Tibial artery (tissue), 4 donors: Measurements from ENCODE around the gene TERB1.
"Not testable (repeated sequence)": the region's sequence is repeated elsewhere in the genome, so short reads cannot be mapped to it uniquely, and the experiment has no call there.

Source experiments
- DNase-seq, 2 donors: peaks; one replicate each; pipeline ENCODE4 v3.0.0-alpha.2; 2019
- H3K27ac ChIP-seq, 2 donors: fragments of 200-600 bp; sonication (generic) in 1 of 2; 1 replicate in 1 of 2; 2 replicates in 1 of 2; pipeline ENCODE4 v1.5.1; 2018 to 2019; ENCODE audit warnings: mild to moderate bottlenecking in 1 of 2
- H3K27me3 ChIP-seq, 2 donors: fragments of 200-600 bp; sonication (generic) in 1 of 2; one replicate each; pipeline versions ENCODE4 v1.5.1 to v1.6.0; 2016 to 2019
- H3K36me3 ChIP-seq, 3 donors: fragments of 200-600 bp; sonication (generic) in 2 of 3; one replicate each; pipeline ENCODE4 v1.5.1; 2016 to 2019; ENCODE audit warnings: mild to moderate bottlenecking in 2 of 3
- H3K4me1 ChIP-seq, 4 donors: fragments of 200-600 bp; sonication (generic) in 2 of 4; 1 replicate in 3 of 4; 2 replicates in 1 of 4; pipeline ENCODE4 v1.5.1; 2016 to 2019
- H3K4me3 ChIP-seq, 2 donors: fragments of 200-600 bp; sonication (generic) in 1 of 2; 1 replicate in 1 of 2; 2 replicates in 1 of 2; pipeline ENCODE4 v1.5.1; 2018 to 2019; ENCODE audit warnings: mild to moderate bottlenecking in 2 of 2
- H3K9me3 ChIP-seq, 3 donors: fragments of 200-600 bp; sonication (generic) in 1 of 3; one replicate each; pipeline ENCODE4 v1.5.1; 2016 to 2019
- intact Hi-C: fragments of 100-400 bp; cut with DNase I; formaldehyde crosslinking; loops from one replicate; pipeline ENCODE4 v1.15.0; 2023; ENCODE audit warnings: low total_unique reads
- TF ChIP-seq, protein P1 (sequence below), 2 experiments: fragments of 200-600 bp in 1 of 2; fragments of 450-650 bp in 1 of 2; IDR thresholded peaks; one replicate each; pipeline ENCODE4 v1.5.1; 2017 to 2019; ENCODE audit warnings: antibody characterized with exemption in 2 of 2, mild to moderate bottlenecking in 1 of 2, moderate library complexity in 1 of 2

Gene TERB1

DNA sequence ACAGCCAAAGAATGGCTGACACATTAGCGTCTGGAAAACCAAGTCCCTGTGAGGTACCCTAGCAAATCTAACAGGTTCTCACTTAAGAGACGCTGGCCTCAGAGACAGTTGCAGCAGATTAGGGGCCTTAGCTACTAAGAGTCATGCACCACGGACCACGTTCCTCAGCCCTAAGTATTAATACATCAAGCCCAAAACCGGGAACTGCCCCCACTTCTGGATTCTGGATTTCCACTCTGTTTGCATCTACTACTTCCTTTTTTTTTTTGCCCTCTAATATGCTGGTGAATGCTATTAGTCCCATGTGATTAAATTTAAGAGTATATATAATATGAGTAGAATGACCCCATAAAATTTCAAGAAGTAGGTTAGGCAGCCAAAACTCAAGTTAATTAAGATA lies 775 bp upstream of the TERB1 start:
- no peak overlapping the region for H3K27ac ChIP-seq
- DNase-seq, result peak in 1 of 2 donors; percentile 27
- H3K36me3 ChIP-seq, result peaks cover 42 to 63% (median 46%) of the 10 kb centered on the region in 3 donors
- no peaks in the 10 kb centered on the region for H3K9me3 ChIP-seq
- intact Hi-C loops, result no loop called here
- no peak overlapping the region for H3K4me3 ChIP-seq
- H3K27me3 ChIP-seq, result no peaks in the 10 kb centered on the region
- H3K4me1 ChIP-seq, result no peaks in the 10 kb centered on the region
- TF ChIP-seq, protein P1, sequence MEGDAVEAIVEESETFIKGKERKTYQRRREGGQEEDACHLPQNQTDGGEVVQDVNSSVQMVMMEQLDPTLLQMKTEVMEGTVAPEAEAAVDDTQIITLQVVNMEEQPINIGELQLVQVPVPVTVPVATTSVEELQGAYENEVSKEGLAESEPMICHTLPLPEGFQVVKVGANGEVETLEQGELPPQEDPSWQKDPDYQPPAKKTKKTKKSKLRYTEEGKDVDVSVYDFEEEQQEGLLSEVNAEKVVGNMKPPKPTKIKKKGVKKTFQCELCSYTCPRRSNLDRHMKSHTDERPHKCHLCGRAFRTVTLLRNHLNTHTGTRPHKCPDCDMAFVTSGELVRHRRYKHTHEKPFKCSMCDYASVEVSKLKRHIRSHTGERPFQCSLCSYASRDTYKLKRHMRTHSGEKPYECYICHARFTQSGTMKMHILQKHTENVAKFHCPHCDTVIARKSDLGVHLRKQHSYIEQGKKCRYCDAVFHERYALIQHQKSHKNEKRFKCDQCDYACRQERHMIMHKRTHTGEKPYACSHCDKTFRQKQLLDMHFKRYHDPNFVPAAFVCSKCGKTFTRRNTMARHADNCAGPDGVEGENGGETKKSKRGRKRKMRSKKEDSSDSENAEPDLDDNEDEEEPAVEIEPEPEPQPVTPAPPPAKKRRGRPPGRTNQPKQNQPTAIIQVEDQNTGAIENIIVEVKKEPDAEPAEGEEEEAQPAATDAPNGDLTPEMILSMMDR (IDR thresholded peaks at IDR 0.05), result no peak

DNA sequence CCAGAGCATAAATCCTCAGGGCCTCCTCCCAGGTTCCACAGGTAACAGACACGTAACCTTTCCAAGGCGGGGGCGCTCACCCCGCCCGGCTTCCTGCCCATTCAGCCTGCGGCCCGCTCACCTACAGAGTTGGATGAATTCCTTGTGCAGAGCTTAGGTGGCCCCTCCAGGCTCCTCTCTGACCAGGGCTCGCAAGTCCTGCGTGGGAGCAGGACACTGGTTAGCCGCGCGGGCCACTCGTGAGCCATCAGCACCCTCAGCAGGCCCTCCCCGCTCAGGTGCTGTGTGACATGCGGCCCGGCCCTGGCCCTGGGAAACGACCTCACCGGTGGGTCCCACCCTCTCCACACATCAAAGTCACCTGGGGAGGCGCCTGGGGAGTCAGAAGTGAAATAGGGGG lies 528 bp downstream of the TERB1 start:
- H3K27me3 ChIP-seq, result no peaks in the 10 kb centered on the region
- peaks cover 31 to 52% (median 37%) of the 10 kb centered on the region in 3 donors for H3K36me3 ChIP-seq
- no peaks in the 10 kb centered on the region for H3K9me3 ChIP-seq
- TF ChIP-seq, protein P1 (IDR thresholded peaks at IDR 0.05), result no peak
- H3K4me3 ChIP-seq, result no peak overlapping the region
- intact Hi-C loops, result no loop called here
- H3K27ac ChIP-seq, result no peak overlapping the region
- no peak for DNase-seq
- H3K4me1 ChIP-seq, result no peaks in the 10 kb centered on the region

DNA sequence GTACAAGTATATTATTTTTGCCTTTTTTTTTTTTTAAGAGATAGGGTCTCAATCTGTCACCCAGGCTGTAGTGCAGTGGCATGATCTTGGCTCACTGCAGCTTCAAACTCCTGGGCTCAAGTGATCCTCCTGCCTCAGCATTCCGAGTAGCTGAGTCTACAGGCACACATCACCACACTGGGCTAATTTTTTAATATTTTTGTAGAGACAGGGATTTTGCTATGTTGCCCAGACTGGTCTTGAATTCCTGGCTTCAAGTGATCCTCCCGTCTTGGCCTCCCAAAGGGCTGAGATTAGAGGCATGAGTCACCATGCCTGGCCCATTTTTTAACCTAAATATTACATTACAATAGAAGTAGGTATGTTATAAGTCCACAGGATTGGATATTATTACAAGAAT lies 3.2 kb downstream of the TERB1 start:
- DNase-seq, result no peak
- Histone ChIP-seq H3K4me3 (no peak overlapping the region), H3K27me3 (no peaks in the 10 kb centered on the region), H3K36me3 (peaks cover 9 to 25% (median 11%) of the 10 kb centered on the region in 3 donors), H3K4me1 (no peaks in the 10 kb centered on the region), H3K9me3 (no peaks in the 10 kb centered on the region), H3K27ac (no peak overlapping the region)
- TF ChIP-seq, protein P1 (IDR thresholded peaks at IDR 0.05), result no peak
- intact Hi-C loops, result no loop called here

DNA sequence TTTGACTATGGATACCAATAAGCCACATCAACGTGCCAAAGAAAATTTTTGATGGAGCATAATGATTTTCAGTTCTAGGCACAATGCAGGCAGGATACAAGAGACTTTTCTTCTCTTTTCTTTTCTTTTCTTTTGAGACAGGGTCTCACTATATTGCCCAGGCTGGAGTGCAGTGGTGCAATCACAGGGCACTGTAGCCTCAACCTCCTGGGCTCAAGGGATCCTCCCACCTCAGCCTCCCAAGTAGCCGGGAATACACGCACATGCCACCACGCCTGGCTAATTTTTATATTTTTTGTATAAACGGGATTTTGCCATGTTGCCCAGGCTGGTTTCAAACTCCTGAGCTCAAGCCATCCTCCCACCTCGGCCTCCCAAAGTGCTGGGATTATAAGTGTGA lies 7.4 kb downstream of the TERB1 start:
- H3K4me3 ChIP-seq, H3K27me3 ChIP-seq, DNase-seq, H3K27ac ChIP-seq, H3K36me3 ChIP-seq, H3K4me1 ChIP-seq, intact Hi-C loops, H3K9me3 ChIP-seq: not testable (repeated sequence)

DNA sequence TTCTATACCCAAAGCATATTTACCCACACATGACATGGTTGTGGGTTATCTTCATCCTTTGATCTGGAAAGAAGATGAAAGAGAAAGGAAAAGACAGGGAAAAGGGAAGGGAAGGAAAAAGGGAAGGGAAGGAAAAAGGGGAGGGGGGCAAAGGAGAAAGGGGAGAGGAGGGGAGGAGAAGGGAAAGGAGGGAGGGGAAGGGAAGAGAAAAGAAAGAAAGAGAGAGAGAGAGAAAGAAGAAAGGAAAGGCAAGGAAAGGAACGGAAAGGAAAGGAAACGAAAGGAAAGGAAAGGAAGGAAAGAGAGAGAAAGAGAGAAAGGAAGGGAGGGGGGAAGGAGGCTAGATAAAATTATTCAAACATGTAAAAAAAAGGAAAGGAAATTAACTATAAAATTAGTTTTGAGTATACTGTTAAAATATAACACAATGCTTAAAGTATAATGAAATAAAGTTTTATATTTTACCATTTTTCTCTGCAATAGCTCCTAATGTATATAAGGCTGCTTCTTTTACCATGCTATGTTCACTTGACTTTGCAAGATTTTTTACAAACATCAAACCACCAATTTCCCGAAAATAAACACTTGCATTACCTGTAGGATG lies 11.2 kb downstream of the TERB1 start:
- no peaks in the 10 kb centered on the region for H3K27me3 ChIP-seq
- H3K9me3 ChIP-seq, result no peaks in the 10 kb centered on the region
- H3K4me1 ChIP-seq, result no peaks in the 10 kb centered on the region
- H3K36me3 ChIP-seq, result no peaks in the 10 kb centered on the region
- intact Hi-C loops, result no loop called here
- H3K27ac ChIP-seq, result no peak overlapping the region
- no peak for DNase-seq
- no peak overlapping the region for H3K4me3 ChIP-seq
- TF ChIP-seq, protein P1 (IDR thresholded peaks at IDR 0.05), result no peak

DNA sequence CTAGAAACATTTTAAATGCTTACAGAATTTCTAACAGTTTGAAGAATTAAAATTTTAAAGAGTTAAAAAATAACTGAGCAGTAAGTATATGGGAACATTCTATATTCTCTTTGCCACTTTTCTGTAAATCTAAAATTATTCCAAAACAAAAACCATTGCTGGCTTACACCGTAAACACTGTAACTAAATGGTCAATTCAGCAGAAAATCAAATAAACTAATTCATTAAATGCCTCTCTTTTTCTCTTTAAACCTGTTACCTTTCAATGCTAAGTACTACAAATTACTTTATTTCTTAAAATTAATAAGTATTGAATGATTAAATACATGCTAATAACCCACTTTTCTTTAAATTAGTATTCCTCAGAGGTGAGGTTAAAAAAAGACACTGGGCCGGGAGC lies 14.0 kb downstream of the TERB1 start:
- no peaks in the 10 kb centered on the region for H3K36me3 ChIP-seq
- TF ChIP-seq, protein P1 (IDR thresholded peaks at IDR 0.05), result no peak
- H3K27ac ChIP-seq, result no peak overlapping the region
- H3K9me3 ChIP-seq, result no peaks in the 10 kb centered on the region
- H3K4me1 ChIP-seq, result no peaks in the 10 kb centered on the region
- intact Hi-C loops, result no loop called here
- H3K27me3 ChIP-seq, result no peaks in the 10 kb centered on the region
- no peak for DNase-seq
- H3K4me3 ChIP-seq, result no peak overlapping the region
